Astrocyte (in vitro differentiated cells and primary cell): ENCODE results near the gene ERLIN1.

Experiments
- CTCF ChIP-seq: IDR thresholded peaks from 2 replicates; pipeline ENCODE4 v1.5.1; 2011; ENCODE audit warnings: low read depth, mild to moderate bottlenecking, inconsistent platforms, low read length, moderate library complexity; ENCODE audit not compliant: insufficient read depth
- EZH2 ChIP-seq: IDR thresholded peaks from 2 replicates; pipeline ENCODE4 v1.6.1; 2012; ENCODE audit warnings: mild to moderate bottlenecking, low read length, inconsistent platforms; ENCODE audit not compliant: insufficient read depth

- TF ChIP-seq CTCF = no peak
- TF ChIP-seq EZH2 = no peak
These were observed 15.7 kb upstream of the ERLIN1 start for GRCh38 chr10:100201549-100201948.
